Measurements from ENCODE around the gene RYR1. TPM values are rescaled to one million over a fixed set of nuclear protein-coding genes. Genes with fewer than 3 reads are reported as not detected.
"Not testable (repeated sequence)": the region's sequence is repeated elsewhere in the genome, so short reads cannot be mapped to it uniquely, and the experiment has no call there.

The RYR1 gene
- total RNA-seq, 4 donors from 2014 or later: 8.4 to 35.1 (median 16.6) TPM

GRCh38 chr19:38402967-38403674 lies 30.4 kb upstream of the RYR1 start, which contains the start of gene FAM98C:
Gene FAM98C (plus strand): TSS chr19:38403093. CDS start chr19:38403154, 61 bp downstream.
- peak within 1 kb of the TSS; percentile 75 for H3K4me3 ChIP-seq (ENCODE audit: low read depth, poor library complexity, severe bottlenecking)
- TF ChIP-seq, protein P1, sequence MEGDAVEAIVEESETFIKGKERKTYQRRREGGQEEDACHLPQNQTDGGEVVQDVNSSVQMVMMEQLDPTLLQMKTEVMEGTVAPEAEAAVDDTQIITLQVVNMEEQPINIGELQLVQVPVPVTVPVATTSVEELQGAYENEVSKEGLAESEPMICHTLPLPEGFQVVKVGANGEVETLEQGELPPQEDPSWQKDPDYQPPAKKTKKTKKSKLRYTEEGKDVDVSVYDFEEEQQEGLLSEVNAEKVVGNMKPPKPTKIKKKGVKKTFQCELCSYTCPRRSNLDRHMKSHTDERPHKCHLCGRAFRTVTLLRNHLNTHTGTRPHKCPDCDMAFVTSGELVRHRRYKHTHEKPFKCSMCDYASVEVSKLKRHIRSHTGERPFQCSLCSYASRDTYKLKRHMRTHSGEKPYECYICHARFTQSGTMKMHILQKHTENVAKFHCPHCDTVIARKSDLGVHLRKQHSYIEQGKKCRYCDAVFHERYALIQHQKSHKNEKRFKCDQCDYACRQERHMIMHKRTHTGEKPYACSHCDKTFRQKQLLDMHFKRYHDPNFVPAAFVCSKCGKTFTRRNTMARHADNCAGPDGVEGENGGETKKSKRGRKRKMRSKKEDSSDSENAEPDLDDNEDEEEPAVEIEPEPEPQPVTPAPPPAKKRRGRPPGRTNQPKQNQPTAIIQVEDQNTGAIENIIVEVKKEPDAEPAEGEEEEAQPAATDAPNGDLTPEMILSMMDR (IDR thresholded peaks at IDR 0.05): peak in 1 of 3 donors; percentile 76
- TF ChIP-seq POLR2A (IDR thresholded peaks at IDR 0.05): no peak
- WGBS, 2 donors: 0 to 1% methylated on average over 6 to 36 of the region's 82 CpGs
- intact Hi-C loops (cut with DNase I; ENCODE audit: low total_unique reads): loop anchor here (10.0 kb wide), 1 partner anchor 232 kb away; no protein-coding TSS in a partner anchor
- peak; percentile 94 to 99 for DNase-seq (ENCODE audit: low spot score in 2 of 2)

GRCh38 chr19:38404858-38405257 lies 28.6 kb upstream of the RYR1 start:
- no peak for DNase-seq (ENCODE audit: low spot score in 2 of 2)
- H3K4me3 ChIP-seq (ENCODE audit: low read depth, poor library complexity, severe bottlenecking): no peak overlapping the region
- TF ChIP-seq, protein P1 (IDR thresholded peaks at IDR 0.05): no peak
- no peak for TF ChIP-seq POLR2A (IDR thresholded peaks at IDR 0.05)
- intact Hi-C loops (cut with DNase I; ENCODE audit: low total_unique reads): loop anchor here (10.0 kb wide), 1 partner anchor 230 kb away; no protein-coding TSS in a partner anchor
- WGBS, 2 donors: 95 to 96% methylated on average over 6 of the region's 6 CpGs

DNA sequence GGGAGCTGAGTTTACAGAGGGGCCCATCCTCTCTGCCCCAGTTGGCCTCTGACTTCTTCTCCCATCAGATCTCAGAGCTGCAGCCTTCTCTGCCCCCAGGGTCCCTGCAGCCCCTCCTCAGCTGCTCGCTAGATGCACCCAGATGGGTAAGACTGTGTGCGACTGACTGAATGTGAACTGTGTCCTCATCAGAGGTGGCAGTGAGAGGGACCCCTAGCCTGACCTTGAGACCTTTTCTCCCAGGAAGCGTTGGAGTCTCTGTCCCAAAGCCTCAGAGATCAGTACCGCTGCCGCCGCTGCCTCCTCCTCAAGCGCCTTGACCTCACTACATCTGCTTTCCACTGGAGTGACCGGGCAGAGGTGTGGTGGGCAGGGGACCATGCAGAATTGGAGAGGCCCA lies 28.2 kb upstream of the RYR1 start:
- intact Hi-C loops (cut with DNase I; ENCODE audit: low total_unique reads): loop anchor here (10.0 kb wide), 1 partner anchor 230 kb away; no protein-coding TSS in a partner anchor
- TF ChIP-seq, protein P1 (IDR thresholded peaks at IDR 0.05): no peak
- no peak for TF ChIP-seq POLR2A (IDR thresholded peaks at IDR 0.05)
- H3K4me3 ChIP-seq (ENCODE audit: low read depth, poor library complexity, severe bottlenecking): no peak overlapping the region
- 91 to 94% methylated on average over 6 to 8 of the region's 8 CpGs for WGBS, 2 donors
- DNase-seq (ENCODE audit: low spot score in 2 of 2): no peak

GRCh38 chr19:38409631-38410133 lies 23.8 kb upstream of the RYR1 start:
- intact Hi-C loops (cut with DNase I; ENCODE audit: low total_unique reads): loop anchor here (10.0 kb wide), 1 partner anchor 225 kb away; no protein-coding TSS in a partner anchor
- WGBS, 2 donors: 35 to 49% methylated on average over 7 of the region's 7 CpGs
- H3K4me3 ChIP-seq (ENCODE audit: low read depth, poor library complexity, severe bottlenecking): no peak overlapping the region
- TF ChIP-seq POLR2A (IDR thresholded peaks at IDR 0.05): no peak
- TF ChIP-seq, protein P1 (IDR thresholded peaks at IDR 0.05): no peak
- DNase-seq (ENCODE audit: low spot score in 2 of 2): no peak

- DNase-seq (ENCODE audit: low spot score in 2 of 2); intact Hi-C loops (cut with DNase I; ENCODE audit: low total_unique reads); H3K4me3 ChIP-seq (ENCODE audit: low read depth, poor library complexity, severe bottlenecking): not testable (repeated sequence)
- WGBS, 2 donors: 78 to 86% methylated on average over 6 of the region's 6 CpGs
These were observed 23.1 kb upstream of the RYR1 start for GRCh38 chr19:38410407-38410806.

GRCh38 chr19:38411041-38411712 lies 22.3 kb upstream of the RYR1 start:
- TF ChIP-seq, protein P1 (IDR thresholded peaks at IDR 0.05): no peak
- TF ChIP-seq POLR2A (IDR thresholded peaks at IDR 0.05): no peak
- 84 to 86% methylated on average over 12 to 13 of the region's 13 CpGs for WGBS, 2 donors
- intact Hi-C loops (cut with DNase I; ENCODE audit: low total_unique reads): no loop called here
- no peak for DNase-seq (ENCODE audit: low spot score in 2 of 2)
- H3K4me3 ChIP-seq (ENCODE audit: low read depth, poor library complexity, severe bottlenecking): no peak overlapping the region

GRCh38 chr19:38411898-38412297 lies 21.6 kb upstream of the RYR1 start:
- 79 to 83% methylated on average over 5 of the region's 5 CpGs for WGBS, 2 donors
- H3K4me3 ChIP-seq (ENCODE audit: low read depth, poor library complexity, severe bottlenecking); DNase-seq (ENCODE audit: low spot score in 2 of 2); intact Hi-C loops (cut with DNase I; ENCODE audit: low total_unique reads): not testable (repeated sequence)

Measured in lower leg skin (tissue), 4 donors.